Activated CD4-positive, alpha-beta T cell treated with anti-CD3 and anti-CD28 coated beads, Interleukin-2, amount 50 U/mL, for 24 hours (primary cell): ENCODE results near the gene GPR101.
"Not testable (repeated sequence)": the region's sequence is repeated elsewhere in the genome, so short reads cannot be mapped to it uniquely, and the experiment has no call there.

Source experiments
- DNase-seq, 2 donors: peaks; one replicate each; pipeline ENCODE4 v3.0.0-alpha.2; 2020; ENCODE audit warnings: low read depth in 1 of 2, low spot score in 1 of 2

Gene GPR101

GRCh38 chrX:137025930-137026329 is 7.9 kb downstream of the GPR101 start:
- no peak for DNase-seq

GRCh38 chrX:137000236-137000635 is 33.6 kb downstream of the GPR101 start:
- not testable (repeated sequence) for DNase-seq

GRCh38 chrX:136999024-136999423 is 34.8 kb downstream of the GPR101 start:
- DNase-seq, result no peak
